Measurements from ENCODE around the gene CEP162.

The CEP162 gene

GRCh38 chr6:84227434-84228197, at the start of gene CEP162:
Gene CEP162 (minus strand): TSS chr6:84227643. CDS start chr6:84226393, 1,250 bp downstream.
- TF ChIP-seq CTCF (IDR thresholded peaks at IDR 0.05; ENCODE audit: control insufficient read depth, insufficient read depth, low read depth, low read length, missing control alignments) = peak; percentile 69
- DNase-seq (ENCODE audit: low read depth) = peak; percentile 35

DNA sequence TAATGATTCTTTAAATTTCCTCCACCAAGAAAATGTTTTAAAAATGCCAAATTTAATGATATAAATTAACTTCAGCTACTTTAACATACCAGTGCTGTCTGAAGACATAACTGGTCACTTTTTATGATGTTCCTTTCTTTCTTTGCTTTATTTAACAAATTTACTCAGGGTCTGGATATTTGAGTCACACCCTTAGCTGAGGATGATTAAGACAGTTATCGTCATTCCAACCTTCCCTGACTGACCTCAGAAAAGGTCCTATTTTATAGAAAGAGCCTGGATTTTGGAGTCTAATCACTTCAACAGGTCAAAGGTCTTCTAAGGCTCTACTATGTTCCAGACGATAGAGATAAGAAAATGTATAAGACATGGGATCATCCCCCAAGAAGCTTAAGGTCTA, 47.4 kb upstream of the CEP162 start:
- H3K4me3 ChIP-seq (ENCODE audit: control insufficient read depth, low read depth, low read length) = no peak overlapping the region
- DNase-seq (ENCODE audit: low read depth) = no peak
- TF ChIP-seq CTCF (IDR thresholded peaks at IDR 0.05; ENCODE audit: control insufficient read depth, insufficient read depth, low read depth, low read length, missing control alignments) = no peak

More at GRCh38 chr6:84227434-84228197, at the start of gene CEP162:
- H3K4me3 ChIP-seq (ENCODE audit: control insufficient read depth, low read depth, low read length) = peak within 1 kb of the TSS; percentile 99

- H3K4me3 ChIP-seq (ENCODE audit: control insufficient read depth, low read depth, low read length) = no peak overlapping the region
Observed at GRCh38 chr6:84273048-84273809, 45.8 kb upstream of the CEP162 start.

DNA sequence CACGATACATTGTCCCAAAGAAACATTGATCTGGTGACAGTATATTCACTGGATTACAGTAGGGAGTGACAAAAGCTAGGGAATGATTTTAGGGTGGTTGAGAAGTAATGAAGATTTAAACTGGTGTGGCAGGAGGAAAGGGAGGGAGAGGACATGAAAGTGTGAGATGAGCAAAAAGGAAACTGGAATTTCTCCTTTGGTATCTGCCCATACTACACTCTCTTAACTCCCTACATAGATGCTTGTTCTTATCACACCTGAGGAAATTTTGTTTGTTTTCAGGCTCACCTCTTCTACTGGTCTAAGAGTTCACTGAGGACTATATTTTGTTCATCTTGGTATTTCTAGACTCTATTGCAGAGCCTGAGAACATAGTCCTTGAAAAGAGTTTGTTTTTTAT, 44.9 kb upstream of the CEP162 start:
- TF ChIP-seq CTCF (IDR thresholded peaks at IDR 0.05; ENCODE audit: control insufficient read depth, insufficient read depth, low read depth, low read length, missing control alignments) = no peak
- DNase-seq (ENCODE audit: low read depth) = no peak
- H3K4me3 ChIP-seq (ENCODE audit: control insufficient read depth, low read depth, low read length) = no peak overlapping the region

More at GRCh38 chr6:84273048-84273809, 45.8 kb upstream of the CEP162 start:
- TF ChIP-seq CTCF (IDR thresholded peaks at IDR 0.05; ENCODE audit: control insufficient read depth, insufficient read depth, low read depth, low read length, missing control alignments) = no peak
- DNase-seq (ENCODE audit: low read depth) = no peak

DNA sequence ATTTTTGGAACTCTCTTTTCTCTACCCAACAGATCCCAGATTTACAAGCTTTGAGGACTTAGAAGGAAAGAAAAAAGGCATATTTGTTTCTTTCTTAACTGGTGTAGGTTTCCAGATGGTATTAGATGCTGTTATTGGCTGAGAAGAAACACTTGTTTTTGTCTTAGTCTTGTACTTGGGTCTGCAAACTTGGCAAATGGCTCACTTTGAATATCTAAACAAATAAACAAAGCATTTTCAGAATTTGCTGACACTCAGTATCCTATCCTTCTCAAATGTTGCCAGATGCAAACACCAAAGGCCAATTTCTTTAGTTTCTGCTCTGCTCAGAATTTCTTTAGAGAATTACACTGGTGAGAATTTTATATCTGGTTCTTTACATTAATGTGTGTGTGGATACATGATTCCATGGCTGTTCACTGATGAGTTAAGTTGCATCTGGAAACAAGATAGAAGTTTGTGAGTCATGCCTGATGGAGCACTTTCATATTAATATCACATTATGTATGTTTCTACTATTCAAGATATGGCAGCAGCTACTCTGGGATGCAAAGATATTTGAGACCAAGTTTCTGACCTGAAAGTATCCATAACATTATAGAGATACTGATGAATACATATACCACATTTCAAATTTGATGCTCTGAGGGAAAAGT, 43.7 kb upstream of the CEP162 start:
- no peak overlapping the region for H3K4me3 ChIP-seq (ENCODE audit: control insufficient read depth, low read depth, low read length)
- DNase-seq (ENCODE audit: low read depth) = no peak
- TF ChIP-seq CTCF (IDR thresholded peaks at IDR 0.05; ENCODE audit: control insufficient read depth, insufficient read depth, low read depth, low read length, missing control alignments) = no peak

DNA sequence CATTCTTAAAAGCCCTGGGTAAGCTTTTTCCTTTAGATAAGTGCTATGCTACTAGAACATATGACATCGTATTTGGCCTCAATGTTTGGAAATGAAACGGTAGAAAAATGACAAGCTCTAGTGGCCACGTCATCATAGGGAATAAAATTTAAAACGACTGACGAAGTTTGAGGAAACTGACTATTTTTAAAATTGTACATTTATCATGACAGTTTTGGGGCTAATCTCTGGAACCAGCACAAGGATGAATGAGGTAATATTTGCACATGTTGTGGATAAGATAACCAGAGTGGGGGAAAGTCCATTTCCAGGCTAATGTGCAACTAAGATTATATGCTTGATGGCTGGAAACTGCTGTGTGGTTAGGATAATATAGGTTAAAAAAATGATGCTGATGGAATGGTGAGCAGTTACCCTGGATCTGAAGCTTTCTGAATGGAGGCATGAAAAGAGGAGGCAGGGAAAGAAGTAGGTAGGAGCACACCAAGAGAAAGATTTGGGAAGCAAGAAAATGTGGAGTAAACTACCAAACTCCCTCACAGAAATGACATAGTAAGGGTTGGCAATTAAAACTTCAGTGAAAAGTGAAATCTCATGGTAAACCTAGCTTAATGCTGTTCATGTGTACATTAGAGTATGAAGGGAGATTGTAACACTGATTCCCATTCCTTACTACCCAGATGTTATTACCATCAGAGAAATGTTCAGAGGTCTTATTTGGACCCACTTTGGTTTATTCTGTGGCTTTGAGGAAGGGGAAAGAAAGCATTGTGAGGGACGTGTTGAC, 42.7 kb upstream of the CEP162 start:
- no peak for DNase-seq (ENCODE audit: low read depth)
- H3K4me3 ChIP-seq (ENCODE audit: control insufficient read depth, low read depth, low read length) = no peak overlapping the region
- TF ChIP-seq CTCF (IDR thresholded peaks at IDR 0.05; ENCODE audit: control insufficient read depth, insufficient read depth, low read depth, low read length, missing control alignments) = no peak
